ENCODE results near the gene CREB5. TPM values are rescaled to one million over a fixed set of nuclear protein-coding genes. Genes with fewer than 3 reads are reported as not detected.
A peak's percentile ranks its signal among the peaks of the same experiment; 100 is the strongest.

CREB5 gene
- total RNA-seq, 1 experiment from 2014 or later: 40.5 TPM

GRCh38 chr7:28376634-28377033 lies 35.7 kb upstream of the CREB5 start:
- no peak for TF ChIP-seq CTCF (IDR thresholded peaks at IDR 0.05; ENCODE audit: unreplicated experiment)
- Mint-ChIP-seq H3K4me1 (ENCODE audit: insufficient read depth, unreplicated experiment) (no peaks in the 10 kb centered on the region), H3K27me3 (ENCODE audit: insufficient read depth, unreplicated experiment) (no peaks in the 10 kb centered on the region), H3K4me3 (ENCODE audit: unreplicated experiment) (no peak overlapping the region), H3K36me3 (ENCODE audit: insufficient read depth, unreplicated experiment) (peaks cover 4% of the 10 kb centered on the region), H3K9me3 (ENCODE audit: unreplicated experiment) (no peaks in the 10 kb centered on the region), H3K27ac (ENCODE audit: low read depth, unreplicated experiment) (no peak overlapping the region)
- BruUV-seq (replicated peaks): no TSS peak
- ChIA-PET POLR2A (no interaction called here), CTCF (interaction anchor here (0.7 to 1.7 kb wide), 5 partner anchors 9 to 20 kb away, joined by 3 to 4 read pairs (median 3); no protein-coding TSS in a partner anchor)
- intact Hi-C loops (cut with micrococcal nuclease): no loop called here
- no peak for DNase-seq (ENCODE audit: unreplicated experiment)

- no peaks in the 10 kb centered on the region for H3K4me1 Mint-ChIP-seq (ENCODE audit: insufficient read depth, unreplicated experiment)
- H3K4me3 Mint-ChIP-seq (ENCODE audit: unreplicated experiment): no peak overlapping the region
- ChIA-PET POLR2A (interaction anchor here (0.6 kb wide), 1 partner anchor 1173 kb away, joined by 3 read pairs; no protein-coding TSS in a partner anchor), CTCF (interaction anchor here (0.6 to 1.8 kb wide), 7 partner anchors 10 to 81 kb away, joined by 3 to 9 read pairs (median 5); no protein-coding TSS in a partner anchor)
- BruUV-seq (replicated peaks): no TSS peak
- H3K27ac Mint-ChIP-seq (ENCODE audit: low read depth, unreplicated experiment): no peak overlapping the region
- no peaks in the 10 kb centered on the region for H3K27me3 Mint-ChIP-seq (ENCODE audit: insufficient read depth, unreplicated experiment)
- no peaks in the 10 kb centered on the region for H3K9me3 Mint-ChIP-seq (ENCODE audit: unreplicated experiment)
- DNase-seq (ENCODE audit: unreplicated experiment): peak; percentile 15
- peaks cover 5% of the 10 kb centered on the region for H3K36me3 Mint-ChIP-seq (ENCODE audit: insufficient read depth, unreplicated experiment)
- no peak for TF ChIP-seq CTCF (IDR thresholded peaks at IDR 0.05; ENCODE audit: unreplicated experiment)
- intact Hi-C loops (cut with micrococcal nuclease): no loop called here
These were observed 33.7 kb upstream of the CREB5 start for GRCh38 chr7:28378574-28379149.

GRCh38 chr7:28381466-28381865 lies 30.9 kb upstream of the CREB5 start:
- Mint-ChIP-seq H3K27me3 (ENCODE audit: insufficient read depth, unreplicated experiment) (no peaks in the 10 kb centered on the region), H3K27ac (ENCODE audit: low read depth, unreplicated experiment) (peak overlapping the region; percentile 26), H3K4me3 (ENCODE audit: unreplicated experiment) (no peak overlapping the region), H3K9me3 (ENCODE audit: unreplicated experiment) (no peaks in the 10 kb centered on the region), H3K4me1 (ENCODE audit: insufficient read depth, unreplicated experiment) (no peaks in the 10 kb centered on the region), H3K36me3 (ENCODE audit: insufficient read depth, unreplicated experiment) (peaks cover 5% of the 10 kb centered on the region)
- DNase-seq (ENCODE audit: unreplicated experiment): no peak
- ChIA-PET POLR2A (no interaction called here), CTCF (interaction anchor here (0.6 to 1.6 kb wide), 3 partner anchors 65 to 241 kb away, joined by 3 to 6 read pairs (median 3); no protein-coding TSS in a partner anchor)
- TF ChIP-seq CTCF (IDR thresholded peaks at IDR 0.05; ENCODE audit: unreplicated experiment): no peak
- BruUV-seq (replicated peaks): no TSS peak
- intact Hi-C loops (cut with micrococcal nuclease): no loop called here

- intact Hi-C loops (cut with micrococcal nuclease): no loop called here
These were observed 30.2 kb upstream of the CREB5 start for GRCh38 chr7:28382144-28382543.

More at GRCh38 chr7:28382144-28382543, 30.2 kb upstream of the CREB5 start:
- DNase-seq (ENCODE audit: unreplicated experiment): no peak
- Mint-ChIP-seq H3K9me3 (ENCODE audit: unreplicated experiment) (no peaks in the 10 kb centered on the region), H3K27ac (ENCODE audit: low read depth, unreplicated experiment) (no peak overlapping the region), H3K27me3 (ENCODE audit: insufficient read depth, unreplicated experiment) (no peaks in the 10 kb centered on the region), H3K4me3 (ENCODE audit: unreplicated experiment) (no peak overlapping the region), H3K36me3 (ENCODE audit: insufficient read depth, unreplicated experiment) (peaks cover 5% of the 10 kb centered on the region), H3K4me1 (ENCODE audit: insufficient read depth, unreplicated experiment) (no peaks in the 10 kb centered on the region)
- no peak for TF ChIP-seq CTCF (IDR thresholded peaks at IDR 0.05; ENCODE audit: unreplicated experiment)
- CTCF ChIA-PET: interaction anchor here (0.7 to 1.6 kb wide), 2 partner anchors 84 to 142 kb away, joined by 3 to 6 read pairs; no protein-coding TSS in a partner anchor
- no TSS peak for BruUV-seq (replicated peaks)
- POLR2A ChIA-PET: no interaction called here
